K562 (cell line): ENCODE measurements around the gene ZNF622. TPM values are rescaled to one million over a fixed set of nuclear protein-coding genes. Genes with fewer than 3 reads are reported as not detected.

ENCODE experiments used
- ATAC-seq: fragments of 200-7000 bp; cut with Tn5 transposase; 3 replicates; pipeline ENCODE4 v1.9.1; 2020; ENCODE audit warnings: moderate library complexity
- BruUV-seq: library from RNA; stranded (reverse); fragments of 400-500 nt; replicated peaks from 2 replicates; lab custom pipeline; 2021; lab: Mats Ljungman, UMichigan
- CTCF ChIA-PET: fragments of 300-600 bp; formaldehyde crosslinking; extraction: SDS; loops from one replicate; lab custom pipeline; 2021; ENCODE audit warnings: low intra/inter-chr PET ratio; lab: Yijun Ruan, JAX
- POLR2A ChIA-PET: fragments of 300-600, 350-650 bp; sonication (Branson Sonifier 250); formaldehyde crosslinking; extraction: SDS; loops from one replicate; lab custom pipeline; 2021; ENCODE audit warnings: antibody characterized with exemption, inconsistent platforms; lab: Yijun Ruan, JAX
- DNase-seq, 4 experiments: peaks; one replicate each; pipeline versions ENCODE4 v3.0.0 to v3.0.0-alpha.2; 2011 to 2018; ENCODE audit warnings: low spot score in 3 of 4, mixed read lengths in 3 of 4; ENCODE audit errors: extremely low read depth in 1 of 4
- FAIRE-seq: peaks from 2 replicates; lab custom pipeline; 2011; peaks lifted over from hg19 to GRCh38; lab: Jason Lieb, UNC
- H2AFZ ChIP-seq: 2 replicates; pipeline ENCODE4 v1.6.0; 2011; ENCODE audit warnings: low read depth, low read length, control low read depth, inconsistent platforms
- H3K27ac ChIP-seq: fragments of 200-600 bp; 3 replicates; pipeline ENCODE4 v1.8.0; 2011; ENCODE audit warnings: low read depth, mild to moderate bottlenecking, control low read depth, inconsistent platforms, low read length, moderate library complexity, mixed read lengths; ENCODE audit errors: extremely low read depth
- H3K27me3 ChIP-seq, 2 experiments: fragments of 300-600 bp in 1 of 2; 2 replicates in 1 of 2; 3 replicates in 1 of 2; pipeline versions ENCODE4 v1.6.0 to v1.8.0; 2011; ENCODE audit warnings: inconsistent platforms in 2 of 2, low read length in 2 of 2, mild to moderate bottlenecking in 1 of 2, mixed read lengths in 1 of 2, moderate library complexity in 1 of 2; ENCODE audit not compliant: control insufficient read depth in 2 of 2, insufficient read depth in 2 of 2
- H3K36me3 ChIP-seq: fragments of 300-600 bp; 3 replicates; pipeline ENCODE4 v1.8.0; 2011; ENCODE audit warnings: mild to moderate bottlenecking, low read length, inconsistent platforms; ENCODE audit not compliant: control insufficient read depth, insufficient read depth
- H3K4me1 ChIP-seq, 2 experiments: fragments of 200-600 bp in 1 of 2; replicated peaks in 1 of 2; 2 replicates in 1 of 2; 3 replicates in 1 of 2; pipeline versions ENCODE4 v1.5.1 to v1.8.0; 2011; ENCODE audit warnings: inconsistent platforms in 2 of 2, low read length in 2 of 2, mild to moderate bottlenecking in 1 of 2, mixed read lengths in 1 of 2, moderate library complexity in 1 of 2; ENCODE audit not compliant: control insufficient read depth in 2 of 2, insufficient read depth in 2 of 2
- H3K4me2 ChIP-seq: 2 replicates; pipeline ENCODE4 v1.6.1; 2011; ENCODE audit warnings: low read length, control low read depth, inconsistent platforms, mixed read lengths; ENCODE audit not compliant: insufficient read depth
- H3K4me3 ChIP-seq: fragments of 200-600 bp; sonication (generic), shearing (Covaris generic); 2 replicates; pipeline ENCODE4 v1.5.1; 2016; ENCODE audit warnings: control low read depth, inconsistent platforms
- H3K79me2 ChIP-seq: fragments of 200-600 bp; 3 replicates; pipeline ENCODE4 v1.8.0; 2011; ENCODE audit warnings: low read length, inconsistent platforms; ENCODE audit not compliant: control insufficient read depth, insufficient read depth
- H3K9ac ChIP-seq, 2 experiments: 2 replicates each; pipeline versions ENCODE4 v1.6.0 to v1.6.1; 2011; ENCODE audit warnings: low read depth in 2 of 2, low read length in 2 of 2, control low read depth in 1 of 2, inconsistent platforms in 1 of 2, mild to moderate bottlenecking in 1 of 2, mixed read lengths in 1 of 2; ENCODE audit not compliant: insufficient read depth in 1 of 2
- H3K9me1 ChIP-seq: one replicate; pipeline ENCODE4 v1.6.0; 2011; ENCODE audit warnings: inconsistent platforms, mild to moderate bottlenecking, low read length, moderate library complexity; ENCODE audit not compliant: control insufficient read depth, insufficient read depth
- H3K9me3 ChIP-seq: replicated peaks from 2 replicates; pipeline ENCODE4 v1.5.1; 2011; ENCODE audit warnings: low read depth, low read length, inconsistent platforms; ENCODE audit not compliant: control insufficient read depth, insufficient read depth
- H4K20me1 ChIP-seq: replicated peaks from 2 replicates; pipeline ENCODE4 v1.6.1; 2011; ENCODE audit warnings: low read length, inconsistent platforms, mixed read lengths; ENCODE audit not compliant: control insufficient read depth, insufficient read depth
- C11orf30 ChIP-seq: fragments of 450-650 bp; IDR thresholded peaks from 2 replicates; pipeline ENCODE4 v1.6.1; 2016; ENCODE audit warnings: low read depth, mild to moderate bottlenecking
- CTCF ChIP-seq, 3 experiments: IDR thresholded peaks in 2 of 3; conservative IDR thresholded peaks in 1 of 3; 2 replicates each; pipeline ENCODE4 v1.5.1; 2011 to 2012; ENCODE audit warnings: low read length in 3 of 3, mild to moderate bottlenecking in 3 of 3, control low read depth in 2 of 3, improper control_type of control experiment in 1 of 3, inconsistent platforms in 1 of 3, low read depth in 1 of 3, mixed read lengths in 1 of 3, moderate library complexity in 1 of 3; ENCODE audit not compliant: insufficient read depth in 2 of 3
- CUX1 ChIP-seq: fragments of 200-800 bp; sonication (Bioruptor generic); IDR thresholded peaks from 2 replicates; pipeline ENCODE4 v1.6.1; 2016; ENCODE audit warnings: missing genetic modification characterization, missing compliant biosample characterization
- DACH1 ChIP-seq: fragments of 450-650 bp; IDR thresholded peaks from 2 replicates; pipeline ENCODE4 v1.6.1; 2018; ENCODE audit not compliant: partially characterized antibody
- MAFF ChIP-seq: IDR thresholded peaks from 2 replicates; pipeline ENCODE4 v1.6.1; 2012; ENCODE audit warnings: low read length, improper control_type of control experiment
- MAFG ChIP-seq: fragments of 450-650 bp; conservative IDR thresholded peaks from 2 replicates; pipeline ENCODE4 v1.6.1; 2016; ENCODE audit warnings: missing genetic modification characterization, missing compliant biosample characterization
- MAFK ChIP-seq: IDR thresholded peaks from 2 replicates; pipeline ENCODE4 v1.6.1; 2011; ENCODE audit warnings: low read length, improper control_type of control experiment
- NCOA2 ChIP-seq, 2 experiments: fragments of 450-650 bp; IDR thresholded peaks; 2 replicates each; pipeline ENCODE4 v1.6.1; 2018; ENCODE audit warnings: mild to moderate bottlenecking in 2 of 2, moderate library complexity in 1 of 2; ENCODE audit not compliant: partially characterized antibody in 2 of 2
- NEUROD1 ChIP-seq: fragments of 150-350 bp; IDR thresholded peaks from 2 replicates; pipeline ENCODE4 v1.6.1; 2014; ENCODE audit warnings: borderline replicate concordance, low read length, low read depth; ENCODE audit not compliant: partially characterized antibody
- NFYB ChIP-seq: IDR thresholded peaks from 2 replicates; pipeline ENCODE4 v1.6.1; 2011; ENCODE audit warnings: mild to moderate bottlenecking, moderate library complexity; ENCODE audit not compliant: insufficient read length; ENCODE audit errors: extremely low read depth
- RAD21 ChIP-seq, 2 experiments: fragments of 250-450 bp in 1 of 2; fragments of 450-650 bp in 1 of 2; sonication (Bioruptor Pico) in 1 of 2; formaldehyde crosslinking in 1 of 2; IDR thresholded peaks in 1 of 2; conservative IDR thresholded peaks in 1 of 2; 2 replicates each; pipeline versions ENCODE4 v1.4.0 to v1.8.0; 2020 to 2022; ENCODE audit warnings: mild to moderate bottlenecking in 2 of 2, moderate library complexity in 1 of 2
- TGIF2 ChIP-seq: sonication (generic); formaldehyde crosslinking; IDR thresholded peaks from 2 replicates; pipeline ENCODE4 v1.8.1; 2022; ENCODE audit warnings: mild to moderate bottlenecking, missing genetic modification reagents, moderate library complexity
- TOE1 ChIP-seq, 2 experiments: fragments of 450-650 bp in 1 of 2; sonication (generic) in 1 of 2; formaldehyde crosslinking in 1 of 2; IDR thresholded peaks; 2 replicates each; pipeline versions ENCODE4 v1.7.1 to v1.8.0; 2016 to 2022; ENCODE audit warnings: borderline replicate concordance in 2 of 2, mild to moderate bottlenecking in 2 of 2, antibody characterized with exemption in 1 of 2, inconsistent platforms in 1 of 2, low read depth in 1 of 2, missing genetic modification reagents in 1 of 2, moderate library complexity in 1 of 2
- ZNF316 ChIP-seq: fragments of 450-650 bp; IDR thresholded peaks from 2 replicates; pipeline ENCODE4 v1.6.1; 2016
- WGBS: fragments of 100-300 bp; shearing (Covaris generic); methylation state at CpG from one replicate; pipeline ENCODE4 v1.1.6; 2016; ENCODE audit warnings: low coverage, mixed read lengths; ENCODE audit not compliant: insufficient coverage; ENCODE audit errors: missing lambda C conversion rate; 5-methylcytosine and 5-hydroxymethylcytosine counted together
- in situ Hi-C: fragments of 300-500 bp; cut with MboI; formaldehyde crosslinking; loops from 4 replicates; pipeline ENCODE4 v1.15.0; 2018; ENCODE audit warnings: inconsistent platforms, mixed read lengths
- intact Hi-C: fragments of 100-400 bp; cut with micrococcal nuclease; formaldehyde crosslinking; loops from 2 replicates; pipeline ENCODE4 v1.14.2; 2022
- polyA plus RNA-seq, 8 experiments: library from polyadenylated mRNA; depleted of rRNA in 4 of 8; stranded (reverse) in 5 of 8; unstranded in 3 of 8; fragments of >200 nt; fragmentation: Nextera tagmentation in 2 of 8; fragmentation: Illumina TruSeq in 1 of 8; extraction: Ambion mirVana in 2 of 8; extraction: Trizol in 1 of 8; gene quantifications; 2 replicates each; pipeline versions ENCODE4 v1.2.1 to v1.2.3, GENCODE V29; 2011 to 2014; ENCODE audit warnings: inconsistent platforms in 1 of 8, missing spikeins in 1 of 8
- total RNA-seq, 7 experiments: library from RNA; depleted of rRNA in 6 of 7; stranded (reverse); fragments of >200 nt in 6 of 7; fragmentation: Illumina TruSeq in 2 of 7; extraction: Trizol in 2 of 7; gene quantifications; 2 replicates each; pipeline versions ENCODE4 v1.2.1 to v1.2.3, GENCODE V29; 2011 to 2021; ENCODE audit warnings: low replicate concordance in 1 of 7

Gene ZNF622
- total and polyA plus RNA-seq, 9 of the 15 experiments (the other 6 are each of a cell fraction or from before 2014, with no cell fraction given) = 9.6 to 51.5 (median 32.3) TPM

- in situ Hi-C loops (no loop called here), intact Hi-C loops (no loop called here)
- POLR2A ChIA-PET = interaction anchor here (0.7 to 2.3 kb wide), 3 partner anchors 11 to 157 kb away, joined by 3 to 6 read pairs (median 5); no protein-coding TSS in a partner anchor
- H2AFZ ChIP-seq = no peak overlapping the region
- H3K36me3 ChIP-seq = no peaks in the 10 kb centered on the region
- ATAC-seq (peak; percentile 58), DNase-seq (peak in 2 of 4 experiments; percentile 19 to 28), FAIRE-seq (peak; percentile 71)
- H3K4me1 ChIP-seq = peaks cover 0 to 7% of the 10 kb centered on the region in 2 experiments; a peak in 1 of 5 replicates
- peaks cover 0 to 10% of the 10 kb centered on the region in 2 experiments; a peak in 1 of 5 replicates for H3K27me3 ChIP-seq
- BruUV-seq = no TSS peak
- no peaks in the 10 kb centered on the region for H4K20me1 ChIP-seq
- no peak overlapping the region for H3K4me2 ChIP-seq
- H3K9me3 ChIP-seq = no peaks in the 10 kb centered on the region
- CTCF ChIA-PET = no interaction called here
- TF ChIP-seq MAFG (tag) (peak; percentile 83), NFYB (no peak), NEUROD1 (no peak), CTCF (IDR thresholded peaks at IDR 0.05 in 2 of 3, conservative IDR thresholded peaks at IDR 0.05 in 1 of 3; ENCODE audit: insufficient read depth in 2 of 3, low read depth in 1 of 3, low read length in 3 of 3) (peak; percentile 22 to 39 (median 34); a peak in 3 of 6 replicates), TGIF2 (CRISPR knock-in tag) (no peak), MAFF (peak; percentile 83), TOE1 (IDR thresholded peaks at IDR 0.05; ENCODE audit: borderline replicate concordance) (no peak), TOE1 (CRISPR knock-in tag; IDR thresholded peaks at IDR 0.05; ENCODE audit: borderline replicate concordance, low read depth) (no peak), RAD21 (CRISPR knock-in tag; conservative IDR thresholded peaks at IDR 0.05 in 1 of 2, IDR thresholded peaks at IDR 0.05 in 1 of 2) (peak in 1 of 2 experiments; percentile 44; a peak in 2 of 4 replicates), C11orf30 (peak; percentile 79), DACH1 (no peak), CUX1 (CRISPR knock-in tag) (no peak), NCOA2 (IDR thresholded peaks at IDR 0.05; ENCODE audit: partially characterized antibody in 2 of 2) (no peak), MAFK (peak; percentile 80), ZNF316 (peak; percentile 89)
- no peak overlapping the region for H3K9ac ChIP-seq
- no peak overlapping the region for H3K4me3 ChIP-seq
- WGBS = 0% methylated on average over 1 of the region's 1 CpG
- no peaks in the 10 kb centered on the region for H3K79me2 ChIP-seq
- H3K9me1 ChIP-seq = no peaks in the 10 kb centered on the region
- no peak overlapping the region for H3K27ac ChIP-seq
Observed at GRCh38 chr5:16437977-16438376, 27.6 kb downstream of the ZNF622 start.
